Right renal cortex interstitium (tissue), 3 donors: ENCODE measurements around the gene TMEM245. TPM values are rescaled to one million over a fixed set of nuclear protein-coding genes. Genes with fewer than 3 reads are reported as not detected.

Experiments
- DNase-seq, 3 donors: peaks; one replicate each; pipeline ENCODE4 v3.0.0-alpha.2; 2013; ENCODE audit warnings: low read depth in 3 of 3, low spot score in 2 of 3
- polyA plus RNA-seq, 3 donors: library from polyadenylated mRNA; unstranded; fragments of 120-200 nt; gene quantifications; one replicate each; pipeline ENCODE4 v1.2.1, GENCODE V29; 2013; ENCODE audit not compliant: insufficient read length in 3 of 3

Gene TMEM245
- polyA plus RNA-seq, 3 donors: 65.9 to 70.3 (median 69.0) TPM

DNA sequence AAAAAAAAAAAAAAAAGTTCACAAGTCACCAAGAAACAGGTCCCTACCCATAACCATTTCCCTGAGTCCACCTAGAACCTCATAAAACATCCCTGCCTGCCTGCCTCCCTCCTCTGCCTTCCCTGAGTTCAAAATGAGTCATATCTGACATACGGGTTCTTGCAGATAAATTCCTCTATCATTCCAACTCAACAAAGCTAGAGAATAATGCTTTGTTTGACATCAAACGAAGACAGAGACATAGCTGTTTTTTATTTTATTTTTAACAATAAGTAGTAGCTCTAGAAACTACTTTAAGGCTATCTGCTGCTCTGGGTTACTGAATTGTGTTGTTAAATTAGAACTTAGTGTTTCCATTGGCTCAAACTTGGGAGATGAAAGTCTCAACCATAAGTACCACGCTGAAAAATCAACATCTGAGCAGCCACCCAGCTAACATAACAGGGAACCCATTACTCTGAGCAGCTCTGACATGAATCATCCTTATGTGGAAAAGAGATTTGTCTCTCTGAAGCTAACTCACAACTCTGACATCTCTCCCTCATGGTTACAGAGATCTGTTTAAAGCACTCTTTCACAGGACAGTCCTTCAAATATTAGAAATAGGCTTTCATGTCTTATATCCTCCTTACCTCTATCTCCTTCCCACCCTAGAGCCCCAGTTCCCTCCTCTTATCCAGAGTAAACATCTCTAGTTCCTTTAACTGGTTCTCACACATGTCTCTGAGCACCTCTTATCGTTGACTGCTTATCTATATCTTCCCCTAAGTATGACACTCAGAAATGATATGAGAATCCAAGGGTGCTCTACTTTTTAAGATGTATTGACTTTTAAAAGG, 12.1 kb downstream of the TMEM245 start:
- DNase-seq: no peak

DNA sequence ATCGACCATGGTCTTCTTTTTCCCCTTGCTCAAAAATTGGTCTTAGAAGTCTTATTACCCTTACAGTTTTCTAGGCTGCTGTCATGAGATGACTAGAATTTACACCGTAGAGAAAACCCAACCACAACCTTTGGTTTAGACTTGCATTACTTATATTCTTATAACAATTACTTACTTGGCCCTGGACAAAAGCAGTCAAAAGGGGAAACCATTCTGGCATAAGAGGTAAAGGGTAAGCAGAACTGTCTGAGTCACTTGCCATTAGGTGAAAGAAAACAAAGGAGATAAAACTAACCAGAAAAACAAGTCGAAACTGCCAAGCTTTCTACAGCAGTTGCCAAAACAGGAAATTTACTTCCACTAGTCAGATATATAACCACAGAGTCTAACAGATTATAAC, 17.9 kb downstream of the TMEM245 start:
- no peak for DNase-seq

- no peak for DNase-seq
These were observed 18.5 kb downstream of the TMEM245 start for GRCh38 chr9:109101202-109101595.

DNA sequence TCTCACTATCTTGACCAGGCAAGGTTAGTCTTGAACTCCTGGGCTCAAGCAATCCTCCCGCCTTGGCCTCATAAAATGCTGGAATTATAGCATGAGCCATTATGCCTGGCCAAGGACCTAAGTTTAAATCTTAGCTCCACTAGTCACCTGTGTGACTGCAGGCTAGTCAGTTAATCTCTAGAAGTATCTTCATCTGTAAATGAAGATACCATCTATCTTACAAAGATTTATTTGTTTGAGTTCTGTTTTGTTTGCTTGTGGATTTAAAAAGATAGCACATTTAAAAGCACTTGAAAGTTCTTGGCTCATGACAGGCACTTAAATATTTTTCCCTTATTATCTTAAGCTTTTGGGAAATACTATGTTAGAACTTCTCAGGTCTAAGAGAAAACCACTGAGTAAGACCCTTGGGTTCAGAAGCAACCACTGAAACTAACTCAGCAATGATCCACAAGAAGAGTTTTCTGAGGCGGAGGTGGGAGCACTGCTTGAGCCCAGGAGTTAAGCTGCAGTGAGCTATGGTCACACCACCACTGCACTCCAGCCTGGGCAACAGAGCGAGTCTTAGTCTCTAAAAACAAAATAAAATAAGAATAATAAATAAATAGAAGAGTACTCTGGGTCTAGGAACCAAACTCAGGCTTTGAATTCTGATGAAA, 19.1 kb downstream of the TMEM245 start:
- no peak for DNase-seq

DNA sequence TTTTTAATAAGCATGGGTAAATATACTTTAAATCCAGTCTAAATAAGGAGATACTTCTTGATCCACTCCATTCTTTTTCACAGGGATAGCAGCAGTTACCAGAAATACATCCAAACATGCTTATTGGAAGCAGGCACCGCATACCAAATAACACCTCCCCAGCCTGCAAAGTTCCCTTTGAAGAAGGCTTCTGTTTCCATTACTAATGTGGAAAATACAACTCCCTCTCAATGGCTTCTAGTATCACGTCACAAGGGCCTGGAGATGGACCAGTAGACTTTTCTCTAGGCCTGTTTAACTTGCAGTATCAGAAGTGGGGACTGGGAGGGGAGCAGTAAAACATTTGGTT, 20.8 kb downstream of the TMEM245 start:
- DNase-seq: no peak

DNA sequence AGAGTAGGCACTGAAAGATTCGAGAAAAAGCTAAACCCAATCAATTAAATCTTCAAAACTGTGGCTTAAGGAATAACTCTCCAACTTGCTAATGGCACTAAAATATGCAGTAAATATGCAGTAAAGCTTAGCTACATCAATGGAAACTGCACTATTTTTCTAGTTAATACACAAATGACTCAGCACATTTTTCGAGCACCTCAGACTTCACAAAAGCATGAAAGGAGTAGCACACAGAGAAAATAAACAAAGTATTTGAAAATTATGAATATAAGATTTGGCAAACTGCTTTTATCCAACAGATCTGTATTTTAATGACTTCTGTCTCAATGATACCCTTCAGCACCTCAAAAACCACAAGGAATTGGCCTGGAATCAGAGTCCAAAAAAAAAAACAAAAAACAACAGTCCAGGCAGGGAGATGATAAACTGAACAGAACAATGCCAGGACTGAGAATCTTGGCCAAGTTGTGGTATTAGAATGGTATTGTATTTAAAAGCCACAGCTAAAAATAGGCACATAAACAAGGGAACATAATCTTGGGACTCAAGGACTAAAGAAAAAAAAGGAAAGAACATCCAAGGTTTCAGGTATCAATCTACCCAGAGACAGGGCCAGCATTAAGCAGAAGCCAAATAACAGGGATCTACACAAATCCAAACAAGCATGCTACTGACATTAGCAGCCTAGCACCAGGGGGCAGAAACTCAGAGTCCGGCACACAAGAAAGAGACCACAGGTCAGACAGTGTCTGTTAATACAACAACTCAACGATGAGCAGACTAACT, 21.4 kb downstream of the TMEM245 start:
- no peak for DNase-seq

- DNase-seq: no peak
These were observed 22.6 kb downstream of the TMEM245 start for GRCh38 chr9:109097146-109097545.

DNA sequence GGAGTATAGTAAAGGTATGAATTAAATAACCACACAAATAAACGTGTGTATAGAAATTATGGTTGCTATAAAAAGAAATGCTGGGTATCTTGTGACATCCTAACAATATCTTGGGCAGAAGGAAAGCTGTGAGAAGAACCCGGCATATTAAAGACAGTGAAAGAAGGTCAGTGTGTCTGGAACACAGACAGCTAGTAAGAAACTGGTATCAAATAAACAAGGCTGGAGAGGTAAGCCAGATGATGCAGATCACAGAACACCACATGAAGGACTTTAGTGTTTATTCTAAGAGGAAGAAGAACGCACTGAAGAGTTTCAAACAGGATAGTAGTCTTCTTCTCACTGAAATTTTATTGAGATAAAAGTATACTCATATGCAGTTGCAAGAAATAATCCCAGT, 24.4 kb downstream of the TMEM245 start:
- no peak for DNase-seq

DNA sequence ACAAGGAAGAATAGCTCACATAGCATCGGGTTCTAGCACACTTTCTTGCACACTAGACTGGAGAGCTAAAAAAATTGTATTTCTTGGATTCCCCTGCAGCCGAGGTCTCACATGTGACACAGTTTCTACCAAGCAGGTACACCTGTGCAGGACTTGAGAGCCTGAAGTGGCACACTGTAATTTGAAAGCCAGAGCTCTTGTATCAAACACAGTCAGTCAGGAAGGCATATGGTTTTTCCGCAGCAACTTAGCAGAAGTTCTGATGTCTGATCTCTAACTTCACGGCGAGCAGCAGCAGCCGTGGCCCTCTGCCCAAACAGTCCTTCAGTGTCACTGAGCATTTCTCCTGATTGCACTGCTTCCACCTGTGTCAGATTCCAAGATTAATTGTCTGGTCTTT, 25.5 kb downstream of the TMEM245 start:
- no peak for DNase-seq

GRCh38 chr9:109092587-109092986, 27.2 kb downstream of the TMEM245 start:
- DNase-seq: no peak

GRCh38 chr9:109092051-109092580, 27.6 kb downstream of the TMEM245 start:
- no peak for DNase-seq

DNA sequence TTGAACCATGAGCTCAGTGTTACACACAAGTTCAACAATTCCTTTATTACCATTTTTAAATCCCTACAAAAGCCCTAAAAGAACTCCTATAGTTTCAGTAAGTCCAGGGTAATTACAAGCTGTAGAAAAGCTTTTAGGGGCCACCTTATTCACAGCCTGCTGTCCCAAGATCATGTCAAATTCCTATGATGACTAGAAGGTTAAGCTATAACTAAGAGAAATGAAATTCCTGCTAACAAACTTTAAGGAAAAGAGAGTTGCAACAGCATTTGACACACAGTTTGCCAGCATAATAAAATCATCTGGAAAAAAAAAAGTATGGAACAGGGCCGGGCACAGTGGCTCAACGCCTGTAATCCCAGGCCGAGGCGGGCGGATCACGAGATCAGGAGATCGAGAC, 31.5 kb downstream of the TMEM245 start:
- no peak for DNase-seq

DNA sequence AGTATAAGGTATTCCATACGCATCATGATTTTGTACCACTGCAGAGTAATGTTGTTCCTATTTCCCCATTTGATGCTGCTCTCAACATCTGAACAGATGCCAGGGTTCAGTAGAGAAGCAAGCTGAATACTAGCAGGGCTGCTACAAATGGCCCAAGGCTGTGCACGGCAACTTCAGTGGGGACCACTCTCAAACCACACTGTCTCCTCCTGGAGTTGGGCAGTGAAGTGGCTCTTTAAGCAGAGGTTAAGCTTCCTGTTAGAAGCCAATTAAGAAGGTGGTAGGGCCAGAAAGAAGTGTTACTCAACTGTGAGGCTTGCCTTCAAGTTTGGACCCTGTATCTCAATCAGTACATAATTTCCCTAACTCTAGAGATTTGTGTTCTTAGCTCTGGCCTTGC, 32.0 kb downstream of the TMEM245 start:
- DNase-seq: no peak

DNA sequence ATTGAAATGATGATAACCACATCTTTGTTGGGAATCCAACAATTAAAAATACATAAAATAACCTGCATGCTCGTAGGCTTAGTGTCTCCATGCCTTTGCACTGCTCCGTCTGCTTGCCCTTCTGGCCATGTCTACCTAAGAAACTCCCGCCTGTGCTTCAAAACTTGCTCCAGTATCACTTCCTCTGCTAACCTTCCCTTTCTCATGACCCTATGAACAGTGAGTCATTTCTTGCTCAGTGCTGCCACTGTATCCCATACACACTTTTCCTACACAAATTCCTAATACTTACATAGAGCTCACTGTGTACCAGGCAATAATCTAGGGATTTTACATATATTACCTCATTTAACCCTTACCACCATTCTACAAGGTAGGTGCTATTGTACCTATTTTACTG, 33.5 kb downstream of the TMEM245 start:
- no peak for DNase-seq

GRCh38 chr9:109085510-109085909, 34.2 kb downstream of the TMEM245 start:
- no peak for DNase-seq

GRCh38 chr9:109083813-109084405, 35.8 kb downstream of the TMEM245 start:
- no peak for DNase-seq

DNA sequence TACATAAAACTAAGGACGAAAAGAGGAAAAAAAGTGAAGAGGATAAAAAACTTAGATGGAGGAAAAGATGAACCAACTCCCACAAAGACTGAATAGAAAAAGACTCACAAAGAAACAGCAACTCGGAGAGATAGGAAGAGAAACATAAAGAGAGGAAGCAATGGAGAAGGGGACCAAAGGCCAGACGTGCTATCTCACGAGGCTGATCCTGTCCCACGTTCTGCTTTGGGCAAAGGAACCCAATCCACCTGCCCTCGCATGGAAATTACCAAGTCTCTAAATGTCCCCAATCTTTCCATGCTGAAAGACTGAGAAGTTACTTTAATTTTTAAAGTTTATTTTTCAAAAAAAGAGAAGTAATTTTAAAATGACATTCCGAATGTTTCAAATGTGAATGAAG, 36.6 kb downstream of the TMEM245 start:
- no peak for DNase-seq

GRCh38 chr9:109082091-109082620, 37.6 kb downstream of the TMEM245 start:
- DNase-seq: no peak

- no peak for DNase-seq
These were observed 45.4 kb downstream of the TMEM245 start for GRCh38 chr9:109074236-109074889.

- DNase-seq: no peak
These were observed 46.8 kb downstream of the TMEM245 start for GRCh38 chr9:109072821-109073435.
